HepG2 (cell line): ENCODE data around the gene DHRS1. TPM values are rescaled to one million over a fixed set of nuclear protein-coding genes. Genes with fewer than 3 reads are reported as not detected.

Experiments
- ATAC-seq: fragments of 200-7000 bp; cut with Tn5 transposase; 3 replicates; pipeline ENCODE4 v1.9.1; 2020; ENCODE audit warnings: mild to moderate bottlenecking, moderate library complexity
- BruUV-seq: library from RNA; stranded (reverse); fragments of 400-500 nt; replicated peaks from 2 replicates; lab custom pipeline; 2021; lab: Mats Ljungman, UMichigan
- CTCF ChIA-PET: fragments of 300-600 bp; formaldehyde crosslinking; extraction: SDS; loops from one replicate; lab custom pipeline; 2021; ENCODE audit warnings: low total read pairs, inconsistent platforms, low intra/inter-chr PET ratio; lab: Yijun Ruan, JAX
- POLR2A ChIA-PET: fragments of 350-600 bp; sonication (Branson Sonifier 250); formaldehyde crosslinking; loops from one replicate; lab custom pipeline; 2020; ENCODE audit warnings: antibody characterized with exemption, inconsistent platforms; lab: Yijun Ruan, JAX
- DNase-seq: peaks from one replicate; pipeline ENCODE4 v3.0.0-alpha.2; 2015; ENCODE audit warnings: low spot score
- FAIRE-seq: peaks from 3 replicates; lab custom pipeline; 2011; peaks lifted over from hg19 to GRCh38; lab: Jason Lieb, UNC
- H2AFZ ChIP-seq: one replicate; pipeline ENCODE4 v1.6.1; 2011; ENCODE audit warnings: low read length, inconsistent platforms
- H3K27ac ChIP-seq: fragments of 300-600 bp; 3 replicates; pipeline ENCODE4 v1.8.0; 2011; ENCODE audit warnings: mixed run types, mild to moderate bottlenecking, mixed read lengths, low read length, inconsistent platforms; ENCODE audit not compliant: insufficient read depth; ENCODE audit errors: extremely low read length
- H3K27me3 ChIP-seq, 2 experiments: fragments of 200-600 bp in 1 of 2; 2 replicates in 1 of 2; 3 replicates in 1 of 2; pipeline versions ENCODE4 v1.6.0 to v1.8.0; 2011; ENCODE audit warnings: low read length in 2 of 2, mild to moderate bottlenecking in 2 of 2, moderate library complexity in 2 of 2, inconsistent platforms in 1 of 2; ENCODE audit not compliant: insufficient read depth in 2 of 2, control insufficient read depth in 1 of 2
- H3K36me3 ChIP-seq, 2 experiments: fragments of 200-600 bp in 1 of 2; replicated peaks in 1 of 2; 2 replicates in 1 of 2; 3 replicates in 1 of 2; pipeline versions ENCODE4 v1.5.1 to v1.8.0; 2011; ENCODE audit warnings: low read length in 2 of 2, inconsistent platforms in 1 of 2; ENCODE audit not compliant: insufficient read depth in 2 of 2, control insufficient read depth in 1 of 2
- H3K4me1 ChIP-seq: 2 replicates; pipeline ENCODE4 v1.5.1; 2012; ENCODE audit warnings: low read length, inconsistent platforms; ENCODE audit not compliant: insufficient read depth
- H3K4me2 ChIP-seq: 2 replicates; pipeline ENCODE4 v1.6.0; 2011; ENCODE audit warnings: low read depth, low read length, inconsistent platforms
- H3K4me3 ChIP-seq, 3 experiments: fragments of 200-600 bp in 1 of 3; sonication (generic), shearing (Covaris generic) in 1 of 3; replicated peaks in 1 of 3; 2 replicates each; pipeline ENCODE4 v1.5.1; 2011 to 2016; ENCODE audit warnings: low read length in 3 of 3, inconsistent platforms in 2 of 3, low read depth in 2 of 3, mild to moderate bottlenecking in 2 of 3, control low read depth in 1 of 3, mixed read lengths in 1 of 3; ENCODE audit not compliant: insufficient read depth in 1 of 3
- H3K79me2 ChIP-seq: one replicate; pipeline ENCODE4 v1.6.1; 2011; ENCODE audit warnings: low read length, inconsistent platforms; ENCODE audit not compliant: insufficient read depth
- H3K9ac ChIP-seq: 2 replicates; pipeline ENCODE4 v1.6.0; 2011; ENCODE audit warnings: mild to moderate bottlenecking, low read depth, low read length, inconsistent platforms; ENCODE audit not compliant: insufficient read depth
- H3K9me3 ChIP-seq: 2 replicates; pipeline ENCODE4 v1.5.1; 2012; ENCODE audit warnings: mild to moderate bottlenecking, low read length
- H4K20me1 ChIP-seq: 2 replicates; pipeline ENCODE4 v1.6.0; 2011; ENCODE audit warnings: inconsistent platforms, mild to moderate bottlenecking, low read length, moderate library complexity; ENCODE audit not compliant: insufficient read depth
- AGO2 ChIP-seq: fragments of 200-400 bp; formaldehyde crosslinking; optimal IDR thresholded peaks from 2 replicates; pipeline ENCODE3; 2017; ENCODE audit warnings: mild to moderate bottlenecking, low read depth, low read length, moderate library complexity
- CEBPB ChIP-seq: IDR thresholded peaks from 2 replicates; pipeline ENCODE4 v1.6.1; 2011; ENCODE audit warnings: low read depth, low read length, improper control_type of control experiment, borderline replicate concordance
- FOSL2 ChIP-seq: sonication (generic); formaldehyde crosslinking; IDR thresholded peaks from 2 replicates; pipeline ENCODE4 v1.4.0; 2020; ENCODE audit warnings: missing genetic modification reagents
- FOXO4 ChIP-seq: sonication (generic); formaldehyde crosslinking; conservative IDR thresholded peaks from 2 replicates; pipeline ENCODE4 v1.8.1; 2023; ENCODE audit warnings: missing genetic modification reagents
- GATA4 ChIP-seq: sonication (generic); IDR thresholded peaks from 2 replicates; pipeline ENCODE4 v1.6.1; 2016; ENCODE audit warnings: antibody characterized with exemption, low read depth, borderline replicate concordance
- GATAD2A ChIP-seq: IDR thresholded peaks from 2 replicates; pipeline ENCODE4 v1.6.1; 2016
- HOXA9 ChIP-seq: sonication (generic); formaldehyde crosslinking; IDR thresholded peaks from 2 replicates; pipeline ENCODE4 v1.8.1; 2022; ENCODE audit warnings: missing genetic modification reagents, mild to moderate bottlenecking, moderate library complexity, borderline replicate concordance
- IRF9 ChIP-seq: sonication (generic); formaldehyde crosslinking; IDR thresholded peaks from 2 replicates; pipeline ENCODE4 v1.8.0; 2022; ENCODE audit warnings: missing genetic modification reagents, mild to moderate bottlenecking, borderline replicate concordance
- NFIB ChIP-seq: sonication (generic); formaldehyde crosslinking; IDR thresholded peaks from 2 replicates; pipeline ENCODE4 v1.9.0; 2021; ENCODE audit warnings: missing genetic modification reagents, mild to moderate bottlenecking, borderline replicate concordance
- NR2F1 ChIP-seq, 2 experiments: fragments of 450-650 bp in 1 of 2; formaldehyde crosslinking in 1 of 2; IDR thresholded peaks; 2 replicates each; pipeline versions ENCODE4 v1.5.0 to v1.6.1; 2016 to 2020; ENCODE audit warnings: mild to moderate bottlenecking in 1 of 2, missing compliant biosample characterization in 1 of 2, missing genetic modification reagents in 1 of 2, moderate library complexity in 1 of 2
- RORA ChIP-seq: sonication (generic); formaldehyde crosslinking; IDR thresholded peaks from 2 replicates; pipeline ENCODE4 v1.5.0; 2020; ENCODE audit warnings: mild to moderate bottlenecking, missing genetic modification reagents, moderate library complexity
- TBX3 ChIP-seq: fragments of 450-650 bp; IDR thresholded peaks from 2 replicates; pipeline ENCODE4 v1.6.1; 2017; ENCODE audit warnings: antibody characterized with exemption, mild to moderate bottlenecking, inconsistent platforms, borderline replicate concordance
- WGBS: methylation state at CpG from one replicate; pipeline ENCODE4 v1.1.6; 2017; ENCODE audit warnings: low lambda C conversion rate; 5-methylcytosine and 5-hydroxymethylcytosine counted together
- in situ Hi-C: cut with HindIII; loops from 2 replicates; pipeline ENCODE4 v1.10.0; 2017; ENCODE audit warnings: low pct_unique_long_range_greater_than_20kb; ENCODE audit not compliant: extremely low pct_ligation_motif_present
- intact Hi-C: fragments of 100-400 bp; cut with micrococcal nuclease; formaldehyde crosslinking; loops from one replicate; pipeline ENCODE4 v1.10.0; 2022; ENCODE audit not compliant: unreplicated experiment
- polyA plus RNA-seq, 8 experiments: library from polyadenylated mRNA; depleted of rRNA in 3 of 8; stranded (reverse) in 7 of 8; unstranded in 1 of 8; fragments of >200 nt; fragmentation: Illumina TruSeq in 4 of 8; extraction: Trizol in 4 of 8; gene quantifications; 2 replicates each; pipeline versions ENCODE4 v1.2.1 to v1.2.3, GENCODE V29; 2011 to 2016; ENCODE audit warnings: low read depth in 4 of 8, missing spikeins in 1 of 8, mixed read lengths in 1 of 8; ENCODE audit not compliant: insufficient read depth in 1 of 8
- total RNA-seq, 5 experiments: library from RNA; depleted of rRNA; stranded (reverse); fragments of >200 nt; fragmentation: Illumina TruSeq; extraction: Trizol; gene quantifications; 2 replicates each; pipeline ENCODE4 v1.2.3, GENCODE V29; 2016; ENCODE audit warnings: low read depth in 1 of 5
- TF ChIP-seq, protein P1 (sequence below): sonication (generic); formaldehyde crosslinking; IDR thresholded peaks from 2 replicates; pipeline ENCODE4 v1.4.0; 2020; ENCODE audit warnings: low read depth, mild to moderate bottlenecking, missing genetic modification reagents
- TF ChIP-seq, protein P2 (sequence below): sonication (generic); formaldehyde crosslinking; IDR thresholded peaks from 2 replicates; pipeline ENCODE4 v1.4.0; 2020; ENCODE audit warnings: mild to moderate bottlenecking, missing genetic modification reagents
- TF ChIP-seq, protein P3 (sequence below): sonication (generic); formaldehyde crosslinking; IDR thresholded peaks from 2 replicates; pipeline ENCODE4 v1.4.0; 2020; ENCODE audit warnings: missing genetic modification reagents, borderline replicate concordance

DHRS1 gene
- total and polyA plus RNA-seq, 2 of the 13 experiments (the other 11 are each of a cell fraction or from before 2014, with no cell fraction given): 49.8 to 60.8 TPM

DNA sequence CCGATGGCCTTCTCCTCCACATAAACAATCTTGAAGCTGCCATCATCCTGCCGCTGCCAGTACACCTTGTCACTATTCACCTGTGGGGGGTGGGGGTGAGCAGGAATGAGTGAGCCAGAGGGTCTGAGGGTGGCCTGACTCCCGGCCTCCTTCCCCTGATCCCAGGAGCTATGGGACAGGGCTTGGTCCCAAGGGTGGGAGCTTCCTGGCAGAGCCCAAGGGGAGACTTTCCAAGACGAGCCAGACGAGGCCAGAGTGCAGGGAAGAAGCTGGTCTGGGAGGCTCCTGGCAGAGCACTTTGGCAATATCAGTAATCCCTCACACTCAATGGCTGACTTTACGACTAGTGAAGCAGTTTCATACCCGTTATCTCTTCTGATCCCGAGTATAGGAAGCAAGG is 44.1 kb downstream of the DHRS1 start (continued):
- TF ChIP-seq, protein P1, sequence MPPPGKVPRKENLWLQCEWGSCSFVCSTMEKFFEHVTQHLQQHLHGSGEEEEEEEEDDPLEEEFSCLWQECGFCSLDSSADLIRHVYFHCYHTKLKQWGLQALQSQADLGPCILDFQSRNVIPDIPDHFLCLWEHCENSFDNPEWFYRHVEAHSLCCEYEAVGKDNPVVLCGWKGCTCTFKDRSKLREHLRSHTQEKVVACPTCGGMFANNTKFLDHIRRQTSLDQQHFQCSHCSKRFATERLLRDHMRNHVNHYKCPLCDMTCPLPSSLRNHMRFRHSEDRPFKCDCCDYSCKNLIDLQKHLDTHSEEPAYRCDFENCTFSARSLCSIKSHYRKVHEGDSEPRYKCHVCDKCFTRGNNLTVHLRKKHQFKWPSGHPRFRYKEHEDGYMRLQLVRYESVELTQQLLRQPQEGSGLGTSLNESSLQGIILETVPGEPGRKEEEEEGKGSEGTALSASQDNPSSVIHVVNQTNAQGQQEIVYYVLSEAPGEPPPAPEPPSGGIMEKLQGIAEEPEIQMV (CRISPR knock-in tag): no peak
- TF ChIP-seq, protein P2, sequence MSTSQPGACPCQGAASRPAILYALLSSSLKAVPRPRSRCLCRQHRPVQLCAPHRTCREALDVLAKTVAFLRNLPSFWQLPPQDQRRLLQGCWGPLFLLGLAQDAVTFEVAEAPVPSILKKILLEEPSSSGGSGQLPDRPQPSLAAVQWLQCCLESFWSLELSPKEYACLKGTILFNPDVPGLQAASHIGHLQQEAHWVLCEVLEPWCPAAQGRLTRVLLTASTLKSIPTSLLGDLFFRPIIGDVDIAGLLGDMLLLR: no peak

GRCh38 chr14:24254630-24255392 is 44.8 kb downstream of the DHRS1 start:
- Histone ChIP-seq H3K9me3 (no peaks in the 10 kb centered on the region), H3K79me2 (no peaks in the 10 kb centered on the region), H3K9ac (no peak overlapping the region), H3K4me2 (no peak overlapping the region), H3K27ac (no peak overlapping the region), H2AFZ (no peak overlapping the region), H3K4me3 (no peak overlapping the region), H3K27me3 (no peaks in the 10 kb centered on the region), H4K20me1 (no peaks in the 10 kb centered on the region), H3K4me1 (peaks cover 39% of the 10 kb centered on the region), H3K36me3 (peaks cover 0 to 1% of the 10 kb centered on the region in 2 experiments; a peak in 1 of 5 replicates)
- whole genome bisulfite sequencing: 96% methylated on average over 19 of the region's 19 CpGs
- ATAC-seq: no peak
- no peak for DNase-seq
- ChIA-PET CTCF (no interaction called here), POLR2A (interaction anchor here (1.7 to 13.2 kb wide), 3 partner anchors 12 to 59 kb away, joined by 4 to 254 read pairs (median 40); partner anchors contain the start of genes RABGGTA, TINF2 and TM9SF1)
- FAIRE-seq: no peak
- BruUV-seq: no TSS peak
- in situ Hi-C loops: no loop called here
- intact Hi-C loops: no loop called here
- TF ChIP-seq NR2F1 (CRISPR knock-in tag; IDR thresholded peaks at IDR 0.05) (no peak), NFIB (CRISPR knock-in tag) (0 out of 2 replicates have a peak, but pooled peaks have one; percentile 71), HOXA9 (0 out of 2 replicates have a peak, but pooled peaks have one; percentile 40), IRF9 (CRISPR knock-in tag) (no peak), GATAD2A (no peak), GATA4 (no peak), FOXO4 (CRISPR knock-in tag) (peak; percentile 58; the same call in 1 of the 2 replicates), AGO2 (peak; percentile 27), RORA (CRISPR knock-in tag) (no peak), CEBPB (no peak), TBX3 (0 out of 2 replicates have a peak, but pooled peaks have one; percentile 19), FOSL2 (CRISPR knock-in tag) (no peak)
- TF ChIP-seq, protein P3, sequence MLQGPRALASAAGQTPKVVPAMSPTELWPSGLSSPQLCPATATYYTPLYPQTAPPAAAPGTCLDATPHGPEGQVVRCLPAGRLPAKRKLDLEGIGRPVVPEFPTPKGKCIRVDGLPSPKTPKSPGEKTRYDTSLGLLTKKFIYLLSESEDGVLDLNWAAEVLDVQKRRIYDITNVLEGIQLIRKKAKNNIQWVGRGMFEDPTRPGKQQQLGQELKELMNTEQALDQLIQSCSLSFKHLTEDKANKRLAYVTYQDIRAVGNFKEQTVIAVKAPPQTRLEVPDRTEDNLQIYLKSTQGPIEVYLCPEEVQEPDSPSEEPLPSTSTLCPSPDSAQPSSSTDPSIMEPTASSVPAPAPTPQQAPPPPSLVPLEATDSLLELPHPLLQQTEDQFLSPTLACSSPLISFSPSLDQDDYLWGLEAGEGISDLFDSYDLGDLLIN (CRISPR knock-in tag): no peak
